Esophagus muscularis mucosa (tissue), 4 donors: ENCODE results near the gene GPS2. TPM values are rescaled to one million over a fixed set of nuclear protein-coding genes. Genes with fewer than 3 reads are reported as not detected.

Source experiments
- DNase-seq: peaks from one replicate; pipeline ENCODE4 v3.0.0-alpha.2; 2017; ENCODE audit errors: extremely low spot score
- H3K27ac ChIP-seq, 4 donors: fragments of 200-600 bp; sonication (generic); replicated peaks in 1 of 4; 1 replicate in 3 of 4; 2 replicates in 1 of 4; pipeline ENCODE4 v1.5.1; 2016 to 2019; ENCODE audit warnings: mild to moderate bottlenecking in 1 of 4
- H3K27me3 ChIP-seq, 4 donors: fragments of 200-600 bp; sonication (generic); one replicate each; pipeline versions ENCODE4 v1.5.1 to v1.6.0; 2016 to 2019
- H3K36me3 ChIP-seq, 4 donors: fragments of 200-600 bp; sonication (generic); one replicate each; pipeline ENCODE4 v1.5.1; 2016 to 2019
- H3K4me1 ChIP-seq, 4 donors: fragments of 200-600 bp; sonication (generic); one replicate each; pipeline ENCODE4 v1.5.1; 2016 to 2019
- H3K4me3 ChIP-seq, 4 donors: fragments of 200-600 bp; sonication (generic); 1 replicate in 2 of 4; 2 replicates in 2 of 4; pipeline ENCODE4 v1.5.1; 2016 to 2019; ENCODE audit warnings: mild to moderate bottlenecking in 4 of 4, moderate library complexity in 1 of 4
- H3K9me3 ChIP-seq, 4 donors: fragments of 200-600 bp; sonication (generic); 1 replicate in 3 of 4; 2 replicates in 1 of 4; pipeline ENCODE4 v1.5.1; 2016 to 2019
- EP300 ChIP-seq: sonication (generic); formaldehyde crosslinking; IDR thresholded peaks from one replicate; pipeline ENCODE4 v1.6.1; 2017; ENCODE audit warnings: antibody characterized with exemption
- POLR2A ChIP-seq: fragments of 450-650 bp; IDR thresholded peaks from one replicate; pipeline ENCODE4 v1.6.1; 2017; ENCODE audit warnings: antibody characterized with exemption, moderate library complexity, mild to moderate bottlenecking, low read depth
- POLR2AphosphoS5 ChIP-seq, 2 donors: sonication (generic); formaldehyde crosslinking; IDR thresholded peaks; one replicate each; pipeline ENCODE4 v1.6.1; 2017; ENCODE audit warnings: antibody characterized with exemption in 2 of 2
- WGBS: methylation state at CpG from one replicate; pipeline ENCODE4 v1.1.5; 2018; 5-methylcytosine and 5-hydroxymethylcytosine counted together
- intact Hi-C: fragments of 100-400 bp; cut with DNase I; formaldehyde crosslinking; loops from one replicate; pipeline ENCODE4 v1.15.1; 2023
- total RNA-seq, 4 donors: library from RNA; depleted of rRNA; stranded (reverse); fragments of >200 nt; gene quantifications; one replicate each; pipeline versions ENCODE4 v1.1.0 to v1.2.1, GENCODE V29; 2016
- TF ChIP-seq, protein P1 (sequence below), 3 experiments: fragments of 200-600 bp in 2 of 3; fragments of 450-650 bp in 1 of 3; sonication (generic) in 2 of 3; IDR thresholded peaks; one replicate each; pipeline ENCODE4 v1.5.1; 2017 to 2019; ENCODE audit warnings: antibody characterized with exemption in 3 of 3, mild to moderate bottlenecking in 2 of 3, moderate library complexity in 1 of 3

Gene GPS2
- total RNA-seq, 4 donors from 2014 or later, result 89.6 to 112 (median 90.2) TPM

GRCh38 chr17:7296189-7296861 lies 18.8 kb downstream of the GPS2 start:
- Histone ChIP-seq H3K27me3 (peaks cover 0 to 36% (median 4%) of the 10 kb centered on the region in 4 donors), H3K4me1 (peaks cover 49 to 56% (median 56%) of the 10 kb centered on the region in 4 donors), H3K36me3 (no peaks in the 10 kb centered on the region), H3K27ac (peak overlapping the region; percentile 81 to 96 (median 92)), H3K4me3 (peak overlapping the region; percentile 5 to 38 (median 29)), H3K9me3 (no peaks in the 10 kb centered on the region)
- TF ChIP-seq POLR2A, result no peak
- TF ChIP-seq, protein P1, sequence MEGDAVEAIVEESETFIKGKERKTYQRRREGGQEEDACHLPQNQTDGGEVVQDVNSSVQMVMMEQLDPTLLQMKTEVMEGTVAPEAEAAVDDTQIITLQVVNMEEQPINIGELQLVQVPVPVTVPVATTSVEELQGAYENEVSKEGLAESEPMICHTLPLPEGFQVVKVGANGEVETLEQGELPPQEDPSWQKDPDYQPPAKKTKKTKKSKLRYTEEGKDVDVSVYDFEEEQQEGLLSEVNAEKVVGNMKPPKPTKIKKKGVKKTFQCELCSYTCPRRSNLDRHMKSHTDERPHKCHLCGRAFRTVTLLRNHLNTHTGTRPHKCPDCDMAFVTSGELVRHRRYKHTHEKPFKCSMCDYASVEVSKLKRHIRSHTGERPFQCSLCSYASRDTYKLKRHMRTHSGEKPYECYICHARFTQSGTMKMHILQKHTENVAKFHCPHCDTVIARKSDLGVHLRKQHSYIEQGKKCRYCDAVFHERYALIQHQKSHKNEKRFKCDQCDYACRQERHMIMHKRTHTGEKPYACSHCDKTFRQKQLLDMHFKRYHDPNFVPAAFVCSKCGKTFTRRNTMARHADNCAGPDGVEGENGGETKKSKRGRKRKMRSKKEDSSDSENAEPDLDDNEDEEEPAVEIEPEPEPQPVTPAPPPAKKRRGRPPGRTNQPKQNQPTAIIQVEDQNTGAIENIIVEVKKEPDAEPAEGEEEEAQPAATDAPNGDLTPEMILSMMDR (IDR thresholded peaks at IDR 0.05), result peak; percentile 97 to 99 (median 99)
- peak; percentile 73 to 93 for TF ChIP-seq POLR2AphosphoS5 (IDR thresholded peaks at IDR 0.05)
- TF ChIP-seq EP300, result peak; percentile 47
- DNase-seq, result peak; percentile 98
- whole genome bisulfite sequencing, result 7% methylated on average over 18 of the region's 51 CpGs
- intact Hi-C loops, result loop anchor here (1.0 kb wide), 1 partner anchor 16 kb away; no protein-coding TSS in a partner anchor

DNA sequence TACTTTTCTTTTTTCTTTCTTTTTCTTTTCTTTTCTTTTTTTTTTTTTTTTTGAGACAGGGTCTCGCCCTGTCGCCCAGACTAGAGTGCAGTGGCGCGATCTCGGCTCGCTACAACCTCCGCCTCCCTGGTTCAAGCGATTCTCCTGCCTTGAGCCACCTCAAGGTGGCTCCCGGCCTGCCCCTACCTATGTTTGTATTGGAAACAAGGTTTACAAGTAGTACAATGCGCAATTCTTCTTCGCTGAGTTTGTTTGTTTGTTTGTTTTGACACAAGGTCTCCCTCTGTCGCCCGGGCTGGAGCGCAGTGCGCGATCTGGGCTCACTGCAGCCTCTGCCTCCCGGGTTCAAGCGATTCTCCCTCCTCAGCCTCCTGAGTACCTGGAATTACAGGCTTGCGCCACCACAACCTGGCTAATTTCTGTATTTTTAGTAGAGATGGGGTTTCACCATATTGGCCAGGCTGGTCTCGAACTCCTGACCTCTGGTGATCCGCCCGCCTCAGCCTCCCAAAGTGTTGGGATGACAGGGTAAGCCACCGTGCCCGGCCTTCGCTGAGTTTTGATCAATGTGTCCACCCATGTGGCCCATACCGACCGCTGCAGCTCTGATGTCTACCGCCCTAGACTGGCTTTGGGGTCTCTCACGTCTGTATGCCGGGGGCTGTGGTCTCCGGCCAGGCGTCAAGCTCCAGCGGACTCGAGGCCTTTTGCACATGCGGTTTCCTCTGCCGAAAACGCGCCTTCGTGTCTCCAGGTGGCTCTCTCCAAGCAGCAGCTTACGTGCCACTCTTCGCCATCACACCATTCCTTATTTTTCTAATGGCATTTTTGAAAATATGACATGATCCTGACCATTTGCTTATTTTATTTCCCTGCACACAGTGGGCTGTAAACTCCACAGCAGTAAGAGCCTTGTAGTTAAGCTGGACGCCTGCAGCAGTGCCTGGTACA lies 19.7 kb downstream of the GPS2 start:
- intact Hi-C loops, result loop anchor here (1.0 kb wide), 1 partner anchor 15 kb away; no protein-coding TSS in a partner anchor
- Histone ChIP-seq H3K36me3 (no peaks in the 10 kb centered on the region), H3K4me3 (peak overlapping the region in 3 of 4 donors; percentile 5 to 46 (median 46)), H3K27me3 (peaks cover 0 to 37% (median 4%) of the 10 kb centered on the region in 4 donors), H3K9me3 (no peaks in the 10 kb centered on the region), H3K27ac (peak overlapping the region; percentile 81 to 96 (median 92)), H3K4me1 (peaks cover 58 to 64% (median 64%) of the 10 kb centered on the region in 4 donors)
- TF ChIP-seq, protein P1 (IDR thresholded peaks at IDR 0.05), result no peak
- TF ChIP-seq POLR2A (no peak), POLR2AphosphoS5 (IDR thresholded peaks at IDR 0.05) (no peak), EP300 (no peak)
- no peak for DNase-seq
- WGBS, result 68% methylated on average over 42 of the region's 42 CpGs

GRCh38 chr17:7294614-7295153 lies 20.5 kb downstream of the GPS2 start, which contains the start of gene YBX2:
Gene YBX2, minus strand, starts transcription at chr17:7294639. Its CDS starts 139 bp downstream, at chr17:7294500.
- H3K4me1 ChIP-seq, result peaks cover 62 to 72% (median 72%) of the 10 kb centered on the region in 4 donors
- peak within 1 kb of the TSS; percentile 46 to 54 (median 48) for H3K4me3 ChIP-seq
- WGBS, result 4% methylated on average over 22 of the region's 57 CpGs
- H3K27ac ChIP-seq, result peak within 1 kb of the TSS; percentile 81 to 96 (median 92)
- no peaks in the 10 kb centered on the region for H3K36me3 ChIP-seq
- no peak for DNase-seq
- peaks cover 0 to 37% (median 4%) of the 10 kb centered on the region in 4 donors for H3K27me3 ChIP-seq
- no peak for TF ChIP-seq POLR2AphosphoS5 (IDR thresholded peaks at IDR 0.05)
- intact Hi-C loops, result no loop called here
- H3K9me3 ChIP-seq, result no peaks in the 10 kb centered on the region

GRCh38 chr17:7293816-7294613 lies 21.1 kb downstream of the GPS2 start:
- intact Hi-C loops, result no loop called here
- 1% methylated on average over 31 of the region's 75 CpGs for WGBS
- peaks cover 0 to 37% (median 4%) of the 10 kb centered on the region in 4 donors for H3K27me3 ChIP-seq
- no peak for TF ChIP-seq POLR2AphosphoS5 (IDR thresholded peaks at IDR 0.05)
- TF ChIP-seq EP300, result no peak
- no peak for TF ChIP-seq POLR2A
- TF ChIP-seq, protein P1 (IDR thresholded peaks at IDR 0.05), result no peak
- peaks cover 62 to 79% (median 78%) of the 10 kb centered on the region in 4 donors for H3K4me1 ChIP-seq
- DNase-seq, result no peak
- peak overlapping the region; percentile 46 to 54 (median 48) for H3K4me3 ChIP-seq
- H3K27ac ChIP-seq, result peak overlapping the region; percentile 81 to 96 (median 92)
- H3K9me3 ChIP-seq, result no peaks in the 10 kb centered on the region
- H3K36me3 ChIP-seq, result no peaks in the 10 kb centered on the region
